Inferior parietal cortex (tissue), 1 donor: Measurements from ENCODE around the gene AGRN.
"Not testable (repeated sequence)": the region's sequence is repeated elsewhere in the genome, so short reads cannot be mapped to it uniquely, and the experiment has no call there.

Experiments used
- DNase-seq: peaks from one replicate; pipeline ENCODE4 v3.0.0-alpha.2; 2016; ENCODE audit errors: extremely low spot score

The AGRN gene

DNA sequence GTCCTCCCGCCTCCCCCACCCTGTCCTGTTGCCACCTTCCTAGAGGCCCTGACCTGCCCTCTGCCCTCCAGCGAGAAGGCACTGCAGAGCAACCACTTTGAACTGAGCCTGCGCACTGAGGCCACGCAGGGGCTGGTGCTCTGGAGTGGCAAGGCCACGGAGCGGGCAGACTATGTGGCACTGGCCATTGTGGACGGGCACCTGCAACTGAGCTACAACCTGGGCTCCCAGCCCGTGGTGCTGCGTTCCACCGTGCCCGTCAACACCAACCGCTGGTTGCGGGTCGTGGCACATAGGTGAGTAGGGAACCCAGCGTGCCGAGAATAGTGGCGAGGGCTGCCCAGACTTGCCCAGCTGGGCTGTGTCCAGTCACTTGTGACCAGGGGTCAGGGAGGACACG is 33.8 kb downstream of the AGRN start:
- no peak for DNase-seq

DNA sequence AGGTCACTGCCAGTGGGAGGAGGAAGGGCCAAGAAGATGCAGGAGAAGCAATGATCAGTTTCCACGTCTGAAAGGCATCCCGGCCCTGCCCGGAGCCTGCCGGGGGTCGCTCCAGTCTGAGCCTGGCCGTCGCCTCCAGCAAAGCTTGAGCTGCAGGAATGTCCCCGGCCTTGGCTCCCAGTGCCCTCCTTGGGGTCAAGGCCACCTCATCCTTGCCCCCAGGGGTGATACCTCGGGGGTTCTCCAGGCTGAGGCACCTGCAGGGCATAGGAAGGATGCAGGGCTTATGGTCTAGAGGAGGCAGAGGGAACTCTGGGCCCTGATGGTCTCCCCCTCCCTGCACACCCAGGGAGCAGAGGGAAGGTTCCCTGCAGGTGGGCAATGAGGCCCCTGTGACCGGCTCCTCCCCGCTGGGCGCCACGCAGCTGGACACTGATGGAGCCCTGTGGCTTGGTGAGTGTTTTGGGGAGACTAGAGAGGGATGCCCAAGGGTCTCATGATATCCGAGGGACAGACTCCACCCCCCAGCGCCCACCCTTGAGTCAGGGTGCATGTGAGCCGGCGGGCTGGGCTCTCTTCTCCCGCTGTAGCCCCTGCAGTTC is 34.3 kb downstream of the AGRN start:
- no peak for DNase-seq

- no peak for DNase-seq
Observed at GRCh38 chr1:1054971-1055370, 35.1 kb downstream of the AGRN start.

GRCh38 chr1:1055841-1056736 is 36.2 kb downstream of the AGRN start:
- DNase-seq, result no peak

DNA sequence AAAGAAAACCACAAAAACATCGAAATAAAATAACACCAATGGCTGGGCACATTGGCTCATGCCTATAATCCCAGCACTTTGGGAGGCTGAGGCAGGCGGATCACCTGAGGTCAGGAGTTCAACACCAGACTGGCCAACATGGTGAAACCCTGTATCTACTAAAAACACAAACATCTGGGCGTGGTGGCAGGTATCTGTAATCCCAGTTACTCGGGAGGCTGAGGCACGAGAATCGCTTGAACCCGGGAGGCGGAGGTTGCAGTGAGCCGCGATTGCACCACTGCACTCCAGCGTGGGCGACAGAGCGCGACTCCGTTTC is 37.8 kb downstream of the AGRN start:
- DNase-seq, result not testable (repeated sequence)

DNA sequence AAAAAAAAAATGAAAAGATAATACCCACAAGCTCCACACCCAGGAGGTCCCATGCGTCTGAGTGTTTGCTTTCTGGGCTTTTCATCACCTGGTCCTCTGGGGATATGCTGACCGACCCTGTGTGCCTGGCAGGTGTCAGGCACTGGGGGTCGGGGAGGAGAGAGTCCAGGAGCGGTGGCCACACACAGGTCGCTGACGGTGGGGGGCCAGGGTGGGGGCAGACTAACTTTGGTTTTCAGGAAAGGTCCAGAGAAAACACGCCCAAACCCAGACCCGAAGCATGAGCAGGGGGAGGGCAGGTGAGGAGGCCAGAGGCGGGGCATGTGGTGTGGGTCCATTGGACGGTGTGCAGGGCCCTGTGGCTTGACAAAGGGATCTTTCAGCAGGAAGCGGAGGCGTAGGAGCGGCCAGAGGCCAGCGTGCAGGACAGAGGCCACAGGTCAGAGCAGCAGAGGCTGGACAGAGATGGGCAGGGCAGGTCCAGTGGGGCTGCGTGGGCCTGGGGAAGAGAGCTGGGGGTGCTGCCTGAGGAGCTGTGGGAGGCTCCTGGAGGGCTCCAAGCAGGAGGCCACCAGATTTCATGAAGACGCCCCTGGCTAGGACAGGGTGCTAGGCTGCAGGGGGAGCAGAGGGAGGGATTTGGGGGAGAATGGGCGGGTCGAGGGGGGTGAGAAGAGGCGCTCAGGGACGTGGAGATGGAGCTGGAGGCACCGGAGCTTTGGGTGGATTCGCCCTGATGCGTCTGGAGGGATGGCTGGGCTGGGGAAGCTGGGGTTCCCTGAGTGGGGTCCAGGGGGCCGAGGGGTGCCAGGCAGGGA is 38.4 kb downstream of the AGRN start:
- no peak for DNase-seq

DNA sequence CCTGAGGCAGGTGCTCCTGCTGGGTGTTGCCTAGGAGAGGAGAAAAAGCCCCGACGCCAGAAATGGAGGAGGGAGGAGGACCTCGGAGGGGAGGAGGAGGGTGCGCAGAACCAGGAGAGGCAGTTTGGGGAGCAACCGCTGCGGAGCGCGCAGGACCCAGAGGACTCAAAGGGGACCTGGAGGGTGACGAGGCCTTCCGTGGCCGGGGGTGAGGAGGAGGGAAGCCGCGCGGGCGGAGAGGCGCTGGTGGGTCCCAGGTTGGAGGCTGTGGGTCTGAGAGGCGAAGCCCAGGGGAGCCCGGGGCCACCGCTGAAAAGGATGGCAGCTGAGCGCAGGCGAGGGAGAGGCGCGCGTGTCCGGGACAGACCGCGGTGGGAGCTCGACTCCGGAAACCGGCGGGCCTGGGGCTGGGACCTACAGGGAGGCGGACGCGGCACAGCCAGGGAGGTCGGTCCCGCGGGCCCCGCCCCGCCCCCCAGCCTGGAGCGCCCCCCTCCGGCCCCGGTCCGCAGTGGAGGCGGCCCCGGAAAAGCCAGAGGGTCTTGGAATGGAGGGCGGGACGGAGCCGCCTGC is 39.1 kb downstream of the AGRN start:
- no peak for DNase-seq

- peak; percentile 74 for DNase-seq
Observed at GRCh38 chr1:1059494-1060280, 39.8 kb downstream of the AGRN start.

GRCh38 chr1:1060281-1061000 is 40.5 kb downstream of the AGRN start:
- DNase-seq, result no peak

- no peak for DNase-seq
Observed at GRCh38 chr1:1061682-1062345, 41.9 kb downstream of the AGRN start.

- DNase-seq, result no peak
Observed at GRCh38 chr1:1062348-1063163, 42.6 kb downstream of the AGRN start.

GRCh38 chr1:1063261-1063944 is 43.5 kb downstream of the AGRN start:
- no peak for DNase-seq

DNA sequence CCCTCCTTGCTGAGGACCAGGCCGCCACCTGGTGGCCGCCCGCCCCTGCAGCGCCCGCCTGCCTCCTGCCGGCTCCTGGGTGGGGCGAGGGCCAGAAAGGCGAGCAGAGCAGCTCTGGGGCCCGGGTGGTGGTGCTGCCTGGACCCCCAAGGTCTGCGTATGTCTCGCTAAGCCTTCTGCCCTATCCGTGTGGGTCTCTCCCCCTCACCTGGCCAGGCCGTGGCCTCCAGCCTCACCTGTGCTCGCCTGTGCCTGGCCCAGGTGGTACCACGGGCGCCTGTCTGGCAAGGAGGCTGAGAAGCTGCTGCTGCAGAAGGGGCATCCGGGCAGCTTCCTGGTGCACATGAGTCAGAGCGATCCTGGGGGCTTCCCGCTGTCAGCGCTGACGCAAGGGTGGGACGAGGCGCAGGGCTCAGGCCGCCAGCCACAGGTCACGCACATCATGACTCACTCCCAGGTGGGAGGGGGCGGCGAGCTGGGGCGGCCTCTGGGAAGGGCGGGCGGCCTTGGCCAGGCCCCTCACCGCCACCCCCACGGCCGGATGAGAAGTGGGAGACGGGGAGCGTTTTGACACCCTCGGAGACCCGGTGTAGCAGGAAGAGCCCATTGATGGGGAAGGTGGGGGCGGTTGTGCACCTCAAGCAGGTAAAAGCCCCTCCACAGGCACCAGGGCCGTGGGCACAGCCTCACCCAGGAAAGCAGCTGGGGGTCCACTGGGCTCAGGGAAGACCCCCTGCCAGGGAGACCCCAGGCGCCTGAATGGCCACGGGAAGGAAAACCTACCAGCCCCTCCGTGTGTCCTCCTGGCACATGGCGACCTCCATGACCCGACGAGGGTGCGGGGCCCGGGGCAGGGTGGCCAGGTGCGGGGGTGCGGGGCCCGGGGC is 44.3 kb downstream of the AGRN start:
- peak; percentile 31 for DNase-seq

DNA sequence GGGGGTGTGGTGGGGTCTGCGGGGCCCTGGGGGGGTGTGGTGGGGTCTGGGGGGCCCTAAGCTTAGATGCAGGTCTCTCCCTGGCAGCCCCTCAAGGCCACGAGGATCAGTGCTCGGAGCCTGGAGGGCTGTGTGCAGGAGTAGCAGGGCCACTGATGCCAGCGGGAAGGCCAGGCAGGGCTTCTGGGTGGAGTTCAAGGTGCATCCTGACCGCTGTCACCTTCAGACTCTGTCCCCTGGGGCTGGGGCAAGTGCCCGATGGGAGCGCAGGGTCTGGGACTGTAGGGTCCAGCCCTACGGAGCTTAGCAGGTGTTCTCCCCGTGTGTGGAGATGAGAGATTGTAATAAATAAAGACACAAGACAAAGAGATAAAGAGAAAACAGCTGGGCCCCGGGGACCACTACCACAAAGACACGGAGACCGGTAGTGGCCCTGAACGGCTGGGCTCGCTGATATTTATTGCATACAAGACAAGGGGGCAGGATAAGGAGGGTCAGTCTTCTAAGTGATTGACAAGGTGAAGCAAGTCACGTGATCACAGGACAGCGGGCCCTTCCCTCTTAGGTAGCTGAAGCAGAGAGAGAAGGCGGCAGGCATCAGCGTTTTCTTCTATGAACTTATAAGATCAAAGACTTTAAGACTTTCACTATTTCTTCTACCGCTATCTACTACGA is 45.5 kb downstream of the AGRN start:
- no peak for DNase-seq

GRCh38 chr1:1065940-1066304 is 46.0 kb downstream of the AGRN start:
- DNase-seq, result not testable (repeated sequence)

DNA sequence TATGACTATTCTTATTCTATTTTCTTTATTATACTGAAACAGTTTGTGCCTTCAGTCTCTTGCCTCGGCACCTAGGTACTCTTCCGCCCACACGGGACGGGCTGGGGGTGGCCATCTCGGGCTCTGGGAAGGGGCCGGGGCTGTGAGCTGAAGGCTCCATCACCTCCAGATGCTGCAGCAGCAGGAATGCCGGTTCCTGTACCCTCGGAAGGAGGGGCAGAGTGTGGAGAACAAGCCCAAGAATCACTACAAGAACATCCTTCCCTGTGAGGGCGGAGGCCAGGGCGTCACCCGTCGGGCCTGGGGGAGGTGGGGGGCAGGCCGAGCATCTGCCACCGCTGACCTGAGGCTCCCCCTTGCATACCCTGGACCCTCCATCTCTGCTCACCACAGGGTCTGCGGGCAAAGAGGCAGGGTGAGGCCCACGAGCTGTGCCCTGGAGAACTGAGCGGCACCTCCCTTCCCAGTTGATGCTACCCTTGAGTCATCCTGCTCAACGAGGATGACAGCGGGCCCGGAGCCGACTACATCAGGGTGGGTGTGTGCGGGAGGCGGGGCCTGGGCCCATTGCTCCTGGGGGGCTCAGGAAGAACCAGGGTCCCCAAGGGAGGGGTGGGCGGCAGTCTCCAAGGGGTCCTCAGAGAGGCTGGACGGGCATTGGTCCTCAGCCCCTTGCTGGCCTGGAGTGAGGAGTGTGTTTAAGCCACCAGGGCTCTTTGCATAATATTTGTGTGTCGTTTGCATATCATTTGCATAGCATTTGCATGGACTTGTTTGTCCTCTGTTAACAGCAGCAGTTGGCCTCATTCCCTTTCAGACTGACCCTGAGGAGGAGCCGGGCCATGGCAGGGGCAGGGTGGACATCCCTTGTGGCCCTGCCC is 46.7 kb downstream of the AGRN start:
- DNase-seq, result no peak
